RWPE2 (cell line): ENCODE measurements around the gene AP3M1.
A peak's percentile ranks its signal among the peaks of the same experiment; 100 is the strongest.

Source experiments
- ATAC-seq: fragments of 200-7000 bp; cut with Tn5 transposase; 3 replicates; pipeline ENCODE4 v1.9.1; 2021; ENCODE audit warnings: low read depth
- DNase-seq: peaks from one replicate; pipeline ENCODE4 v3.0.0-alpha.2; 2020; ENCODE audit warnings: low spot score
- H3K27ac ChIP-seq: fragments of 450-650 bp; 2 replicates; pipeline ENCODE4 v1.5.1; 2017; ENCODE audit warnings: mild to moderate bottlenecking; ENCODE audit not compliant: poor library complexity, severe bottlenecking
- H3K27me3 ChIP-seq: fragments of 250-450 bp; sonication (Bioruptor Pico); 2 replicates; pipeline ENCODE4 v1.5.1; 2021; ENCODE audit warnings: mild to moderate bottlenecking, moderate library complexity; ENCODE audit not compliant: insufficient read depth, poor library complexity, severe bottlenecking
- H3K36me3 ChIP-seq: fragments of 250-450 bp; sonication (Bioruptor Pico); 2 replicates; pipeline ENCODE4 v1.5.1; 2020; ENCODE audit warnings: low read depth, mild to moderate bottlenecking, moderate library complexity
- H3K4me1 ChIP-seq: fragments of 250-450 bp; sonication (Bioruptor Pico); 2 replicates; pipeline ENCODE4 v1.5.1; 2021; ENCODE audit warnings: mild to moderate bottlenecking, moderate library complexity; ENCODE audit not compliant: insufficient read depth, poor library complexity, severe bottlenecking
- H3K4me3 ChIP-seq: fragments of 250-450 bp; sonication (Bioruptor Pico); 2 replicates; pipeline ENCODE4 v1.5.1; 2021; ENCODE audit warnings: mild to moderate bottlenecking, moderate library complexity; ENCODE audit not compliant: severe bottlenecking
- H3K9me3 ChIP-seq: fragments of 250-450 bp; sonication (Bioruptor Pico); 2 replicates; pipeline ENCODE4 v1.5.1; 2021; ENCODE audit warnings: mild to moderate bottlenecking, moderate library complexity; ENCODE audit not compliant: severe bottlenecking
- CTCF ChIP-seq: fragments of 450-650 bp; IDR thresholded peaks from one replicate; pipeline ENCODE4 v1.5.1; 2017; ENCODE audit warnings: mild to moderate bottlenecking, moderate library complexity; ENCODE audit not compliant: poor library complexity, severe bottlenecking

AP3M1 gene

GRCh38 chr10:74175510-74176379, 25.1 kb upstream of the AP3M1 start:
- H3K9me3 ChIP-seq, result no peaks in the 10 kb centered on the region
- TF ChIP-seq CTCF, result no peak
- H3K36me3 ChIP-seq, result peaks cover 20% of the 10 kb centered on the region
- H3K4me3 ChIP-seq, result peak overlapping the region; percentile 72
- ATAC-seq, result no peak
- H3K27me3 ChIP-seq, result no peaks in the 10 kb centered on the region
- DNase-seq, result no peak
- peak overlapping the region; percentile 86 for H3K27ac ChIP-seq
- H3K4me1 ChIP-seq, result peaks cover 25% of the 10 kb centered on the region

- DNase-seq (no peak), ATAC-seq (no peak)
- no peak for TF ChIP-seq CTCF
- peaks cover 21% of the 10 kb centered on the region for H3K4me1 ChIP-seq
- peaks cover 14% of the 10 kb centered on the region for H3K36me3 ChIP-seq
- H3K4me3 ChIP-seq, result no peak overlapping the region
- H3K27me3 ChIP-seq, result no peaks in the 10 kb centered on the region
- peak overlapping the region; percentile 86 for H3K27ac ChIP-seq
- no peaks in the 10 kb centered on the region for H3K9me3 ChIP-seq
Observed at GRCh38 chr10:74174521-74174920, 23.9 kb upstream of the AP3M1 start.

- Histone ChIP-seq H3K27me3 (no peaks in the 10 kb centered on the region), H3K9me3 (no peaks in the 10 kb centered on the region), H3K36me3 (no peaks in the 10 kb centered on the region), H3K4me3 (no peak overlapping the region), H3K27ac (no peak overlapping the region), H3K4me1 (peaks cover 4% of the 10 kb centered on the region)
- no peak for TF ChIP-seq CTCF
- no peak for DNase-seq
- no peak for ATAC-seq
Observed at GRCh38 chr10:74171625-74172024, 21.0 kb upstream of the AP3M1 start.

- Histone ChIP-seq H3K4me1 (peaks cover 7% of the 10 kb centered on the region), H3K9me3 (no peaks in the 10 kb centered on the region), H3K27ac (no peak overlapping the region), H3K4me3 (no peak overlapping the region), H3K36me3 (no peaks in the 10 kb centered on the region), H3K27me3 (no peaks in the 10 kb centered on the region)
- no peak for DNase-seq
- no peak for ATAC-seq
- no peak for TF ChIP-seq CTCF
Observed at GRCh38 chr10:74167443-74167842, 16.8 kb upstream of the AP3M1 start.

- no peak for TF ChIP-seq CTCF
- no peaks in the 10 kb centered on the region for H3K9me3 ChIP-seq
Observed at GRCh38 chr10:74165530-74165901, 14.9 kb upstream of the AP3M1 start.

More at GRCh38 chr10:74165530-74165901, 14.9 kb upstream of the AP3M1 start:
- Histone ChIP-seq H3K27me3 (no peaks in the 10 kb centered on the region), H3K4me1 (peaks cover 7% of the 10 kb centered on the region), H3K4me3 (no peak overlapping the region), H3K36me3 (no peaks in the 10 kb centered on the region), H3K27ac (peak overlapping the region; percentile 14)
- no peak for DNase-seq
- 0 out of 3 replicates have a peak, but pooled peaks have one; percentile 41 for ATAC-seq
